Putamen (tissue), 1 donor: ENCODE measurements around the gene CD34.

Experiments
- DNase-seq: peaks from one replicate; pipeline ENCODE4 v3.0.0-alpha.2; 2016; ENCODE audit warnings: low spot score

CD34 gene

DNA sequence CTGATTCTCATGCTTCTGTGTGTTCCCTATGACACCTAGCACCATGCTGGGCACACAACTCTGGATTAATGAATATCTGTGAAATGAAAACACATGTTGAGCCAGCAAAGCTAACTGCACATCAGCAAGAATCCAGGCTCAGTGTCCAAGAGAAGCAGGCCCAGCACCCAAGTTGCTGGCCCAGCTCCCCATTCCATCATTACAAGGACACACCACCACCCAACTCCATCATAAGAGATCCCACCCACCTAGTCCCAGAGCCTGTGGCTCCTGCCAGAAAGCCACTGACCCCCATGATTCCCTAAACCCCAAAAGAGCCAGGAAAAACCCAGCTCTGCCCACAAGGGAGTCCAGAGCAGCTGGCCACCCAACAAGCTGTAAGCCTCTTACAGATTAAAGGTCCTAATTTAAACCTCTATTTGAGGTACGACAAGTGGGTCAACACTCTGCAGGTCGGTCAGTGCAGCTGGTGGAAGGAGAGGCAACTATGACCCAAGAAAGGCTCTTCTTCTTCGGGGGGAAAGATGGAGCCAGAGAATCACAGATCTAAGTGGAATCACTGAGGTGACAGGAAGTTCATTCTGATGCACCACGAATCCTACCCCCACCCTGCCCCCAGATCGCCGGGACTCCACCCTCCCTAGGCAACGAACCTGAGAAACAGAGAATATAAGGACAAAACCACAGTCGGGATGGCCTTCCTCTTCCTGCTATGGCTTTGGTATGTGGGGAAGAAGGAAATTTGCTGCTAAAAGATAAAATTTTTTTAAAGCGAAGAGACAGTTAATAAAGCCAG, 58.2 kb downstream of the CD34 start:
- DNase-seq = no peak

DNA sequence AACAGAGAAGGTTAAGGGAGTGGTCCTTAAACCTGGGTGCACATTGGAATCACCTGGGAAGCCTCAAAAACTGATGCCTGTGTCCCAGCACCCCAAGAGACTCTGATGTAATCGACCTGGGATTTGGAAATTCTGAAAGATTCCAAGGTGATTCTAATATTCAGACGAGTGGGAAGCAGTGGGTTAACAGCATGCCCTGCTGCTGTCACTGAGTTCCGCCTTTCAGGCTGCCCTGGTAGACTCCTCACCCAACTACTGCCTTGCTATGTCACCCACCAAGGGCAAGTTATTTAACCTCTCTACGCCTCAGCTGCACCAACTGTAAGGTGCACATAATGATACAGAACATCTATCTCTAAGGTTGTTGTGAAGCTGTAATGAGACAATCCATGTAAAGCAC, 59.2 kb downstream of the CD34 start:
- no peak for DNase-seq

GRCh38 chr1:207850621-207851407, 60.1 kb downstream of the CD34 start:
- DNase-seq = no peak

DNA sequence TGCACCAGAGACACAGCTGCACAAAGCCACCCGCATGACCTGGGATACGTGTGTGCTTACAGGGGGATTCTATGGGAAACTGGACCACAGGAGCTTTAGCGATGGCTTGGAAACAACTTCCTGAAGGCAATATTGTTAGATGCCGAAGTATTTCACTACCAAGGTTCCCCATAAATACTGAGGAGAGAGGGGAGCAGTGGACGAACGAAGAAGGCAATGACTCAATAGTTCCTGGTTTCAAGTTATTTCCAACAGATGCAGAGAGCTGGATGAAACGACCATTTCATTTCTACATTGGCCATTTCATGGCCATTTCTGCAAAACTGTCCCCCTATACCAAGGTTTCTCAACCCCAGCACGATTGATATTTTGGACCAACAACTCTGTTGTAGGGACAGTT, 61.3 kb downstream of the CD34 start:
- no peak for DNase-seq

- DNase-seq = no peak
Observed at GRCh38 chr1:207849016-207849415, 61.9 kb downstream of the CD34 start.

GRCh38 chr1:207848234-207848633, 62.7 kb downstream of the CD34 start:
- no peak for DNase-seq

DNA sequence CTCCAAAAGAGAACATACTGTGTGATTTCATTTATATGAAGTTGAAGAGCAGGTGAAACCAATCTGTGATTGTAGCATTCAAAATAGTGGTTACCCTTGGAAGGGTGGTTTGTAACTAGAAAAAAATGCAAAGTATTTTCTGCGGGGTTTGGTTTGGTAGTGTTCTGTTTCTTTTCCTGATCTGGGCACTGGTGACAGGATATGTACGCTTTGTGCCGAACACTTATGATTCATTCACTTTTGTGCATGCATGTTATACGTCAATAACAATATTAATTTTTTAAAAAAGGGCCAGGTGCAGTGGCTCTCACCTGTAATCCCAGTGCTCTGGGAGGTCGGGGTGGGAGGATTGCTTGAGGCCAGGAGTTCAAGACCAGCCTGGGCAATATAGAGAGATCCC, 63.8 kb downstream of the CD34 start:
- DNase-seq = no peak

GRCh38 chr1:207845109-207845508, 65.8 kb downstream of the CD34 start:
- DNase-seq = no peak

- DNase-seq = no peak
Observed at GRCh38 chr1:207844371-207844770, 66.6 kb downstream of the CD34 start.

- no peak for DNase-seq
Observed at GRCh38 chr1:207842506-207842905, 68.4 kb downstream of the CD34 start.

DNA sequence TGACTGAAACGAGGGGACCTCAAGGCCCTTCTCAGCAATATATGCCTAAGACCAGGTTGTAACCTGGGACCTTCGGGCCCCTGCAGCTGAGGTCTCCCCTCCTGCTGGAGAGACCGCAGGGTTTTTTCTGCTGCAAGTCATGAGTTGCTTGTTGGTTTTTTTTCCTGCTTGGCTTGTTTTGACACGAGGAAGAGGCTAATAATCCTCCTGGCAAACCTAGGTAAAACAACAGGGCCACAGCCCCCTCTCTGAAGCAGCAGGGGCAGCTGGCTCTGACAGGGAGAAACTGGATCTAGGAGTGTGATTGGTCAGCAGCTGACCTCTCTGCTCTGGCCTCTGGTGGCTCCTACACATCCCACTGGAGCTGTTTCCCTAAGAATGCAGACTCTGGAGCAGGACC, 69.0 kb downstream of the CD34 start:
- DNase-seq = no peak

DNA sequence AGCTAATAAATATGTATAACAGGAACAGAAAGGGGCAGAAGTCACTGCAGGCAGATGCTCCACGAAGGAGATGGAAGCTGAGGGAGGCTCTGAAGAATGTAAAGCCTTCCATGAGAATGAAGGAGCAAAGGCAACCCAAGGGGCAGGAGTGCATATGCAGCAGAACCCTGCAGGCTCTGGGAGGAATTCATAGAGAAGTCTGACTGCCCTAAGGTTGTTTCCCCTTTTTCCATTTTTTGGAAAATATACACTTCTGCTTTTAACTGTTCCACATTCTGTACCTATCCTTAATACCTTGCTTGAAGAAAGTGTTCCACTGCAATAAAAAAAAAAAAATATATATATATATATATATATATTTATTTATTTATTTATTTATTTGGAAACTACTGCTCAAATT, 69.6 kb downstream of the CD34 start:
- DNase-seq = no peak

- no peak for DNase-seq
Observed at GRCh38 chr1:207840380-207840779, 70.5 kb downstream of the CD34 start.

DNA sequence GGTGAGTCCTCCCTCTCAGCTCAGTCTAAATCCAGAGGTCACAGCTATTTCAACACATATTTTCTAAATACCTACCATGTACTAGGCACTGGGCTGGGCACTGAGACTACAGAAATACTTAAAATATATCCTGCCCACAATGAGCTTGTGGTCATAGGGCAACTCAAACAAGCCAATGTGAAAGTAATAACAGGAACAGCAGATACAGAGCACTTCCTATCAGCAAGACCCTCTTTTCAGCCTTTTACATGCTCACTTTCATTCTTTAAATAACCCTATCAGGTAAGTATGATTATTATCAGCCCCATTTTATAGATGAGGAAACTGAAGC, 71.9 kb downstream of the CD34 start:
- no peak for DNase-seq

GRCh38 chr1:207838156-207839082, 72.5 kb downstream of the CD34 start:
- peak; percentile 59 for DNase-seq

DNA sequence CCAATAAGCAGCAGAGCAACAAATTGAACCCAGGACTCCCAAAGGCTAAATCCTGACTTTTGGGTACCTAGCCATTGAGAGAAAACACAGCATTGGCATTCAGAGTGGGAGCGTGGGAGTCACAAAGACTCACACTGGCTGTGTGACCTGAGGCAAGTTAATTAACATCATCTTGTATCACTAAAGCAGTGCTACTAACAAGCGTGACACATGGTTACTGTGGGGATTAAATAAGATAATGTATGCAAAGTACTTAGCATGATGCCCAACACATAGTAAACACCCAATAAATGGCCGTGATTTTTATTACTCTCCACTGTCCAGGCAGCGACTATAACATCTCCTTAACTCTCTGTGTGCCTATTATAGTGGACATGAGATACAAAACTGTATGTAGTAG, 73.3 kb downstream of the CD34 start:
- no peak for DNase-seq

GRCh38 chr1:207836591-207837347, 74.2 kb downstream of the CD34 start:
- DNase-seq = no peak

DNA sequence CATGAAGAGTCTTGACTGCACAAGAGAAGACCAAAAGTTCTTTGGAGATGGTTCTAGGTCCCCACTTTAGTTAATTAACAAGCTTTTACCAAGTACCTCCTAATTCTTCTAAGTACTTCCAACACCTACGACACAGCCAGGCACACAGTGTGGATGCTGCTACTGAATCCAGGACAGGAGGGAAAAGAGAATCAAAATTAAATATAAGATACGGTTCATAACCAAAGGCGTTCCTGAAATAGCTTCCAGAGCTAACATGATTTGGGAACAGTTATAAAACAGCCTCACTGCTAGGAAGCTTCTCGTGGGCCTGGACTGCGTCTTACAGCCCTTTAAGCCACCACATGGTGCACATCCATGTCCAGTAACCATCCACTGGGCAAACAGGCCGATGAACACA, 75.0 kb downstream of the CD34 start:
- DNase-seq = no peak

DNA sequence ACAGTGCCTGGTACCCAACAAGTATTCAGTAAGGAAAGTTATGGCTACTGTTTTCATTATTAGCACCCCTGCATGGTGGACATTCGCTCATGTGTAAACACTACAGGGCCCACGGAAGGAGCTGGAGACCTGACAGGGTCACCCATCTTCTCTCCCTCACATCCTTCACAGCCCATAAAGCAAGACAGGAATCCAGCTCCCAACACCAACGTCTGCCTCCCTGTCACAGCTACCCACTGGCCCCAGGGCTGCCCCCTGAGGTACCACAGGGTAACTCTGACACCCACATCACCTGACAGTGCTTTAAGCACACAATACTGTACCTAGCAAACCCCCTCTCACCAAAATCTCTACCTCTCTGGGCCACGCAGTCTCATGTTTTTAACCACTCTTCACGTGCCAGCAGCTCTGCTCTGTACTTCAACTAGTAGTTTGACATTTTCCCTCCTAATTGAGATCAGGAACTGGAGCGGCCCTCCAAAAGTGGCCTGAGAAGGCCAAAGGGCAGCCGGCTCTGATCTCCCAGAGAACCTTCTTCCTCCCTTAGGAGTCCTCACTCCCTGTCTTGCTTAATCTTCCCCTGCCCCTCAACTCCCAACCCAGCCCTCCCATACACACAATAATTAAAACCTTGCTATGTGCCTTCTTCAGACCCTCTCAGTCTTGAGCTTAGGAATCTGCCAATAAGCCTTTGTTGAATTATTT, 76.8 kb downstream of the CD34 start:
- DNase-seq = no peak

DNA sequence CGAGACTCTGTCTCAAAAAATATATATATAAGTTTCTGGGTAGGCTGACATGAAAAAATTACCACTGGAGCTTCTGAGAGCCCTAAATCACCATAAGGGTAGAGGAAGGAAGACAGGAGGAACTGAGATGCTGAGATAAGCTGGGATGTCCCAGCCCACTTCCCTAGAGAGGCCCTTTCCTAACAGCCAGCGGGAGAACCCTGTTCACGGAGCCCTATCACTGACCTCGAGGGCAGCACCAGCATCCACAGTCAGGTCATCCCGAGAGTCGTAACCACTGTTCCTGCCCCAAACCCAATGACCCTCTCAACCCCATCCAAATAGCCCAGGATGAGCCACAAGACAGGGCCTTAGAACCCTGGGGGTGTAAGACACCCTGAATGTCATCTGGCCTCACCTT, 77.5 kb downstream of the CD34 start:
- DNase-seq = no peak

DNA sequence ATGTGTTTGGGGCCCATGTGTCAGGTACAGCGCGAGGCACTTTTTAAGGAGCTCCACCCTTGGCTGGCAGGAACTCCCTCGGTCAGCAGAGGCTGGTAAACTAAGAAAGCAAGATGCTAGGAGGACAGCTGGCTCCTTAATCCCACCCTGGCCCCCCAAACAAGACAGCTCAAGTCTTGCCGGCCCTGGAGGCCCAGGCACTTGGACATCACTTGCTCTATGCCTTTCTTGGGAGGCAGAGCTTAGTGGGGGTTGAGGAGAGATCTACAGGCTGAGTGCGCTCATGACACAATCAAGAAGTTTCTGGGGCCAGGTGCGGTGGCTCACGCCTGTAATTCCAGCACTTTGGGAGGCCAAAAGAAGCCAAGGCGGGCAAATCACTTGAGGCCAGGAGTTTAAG, 78.1 kb downstream of the CD34 start:
- no peak for DNase-seq
